ENCODE measurements around the gene OPRM1. TPM values are rescaled to one million over a fixed set of nuclear protein-coding genes. Genes with fewer than 3 reads are reported as not detected.

Gene OPRM1
- total and polyA plus RNA-seq, 2 of the 8 experiments (the other 6 are each of a cell fraction or from before 2014, with no cell fraction given), result not detected

DNA sequence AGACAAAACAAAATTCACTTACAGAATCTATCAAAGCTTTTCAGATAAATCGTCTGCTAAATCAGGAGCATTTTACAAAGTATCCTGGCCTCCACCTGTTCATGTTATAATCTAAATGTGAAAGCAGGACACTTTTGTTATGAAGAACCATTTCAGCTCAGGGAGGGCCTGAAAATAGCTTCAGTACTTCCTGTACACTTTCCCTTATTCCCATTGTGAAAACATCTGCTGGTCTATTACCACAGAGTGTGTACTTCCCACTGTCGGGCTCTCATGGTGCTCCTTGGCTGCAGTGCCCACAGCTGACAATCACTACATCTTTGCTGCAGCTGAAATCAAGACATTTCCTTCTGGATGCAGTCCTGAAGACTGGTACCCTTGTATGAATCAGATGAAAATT lies 128.1 kb downstream of the OPRM1 start:
- H3K14ac ChIP-seq (ENCODE audit: insufficient read length), result no peak overlapping the region
- no peak overlapping the region for H3K4ac ChIP-seq (replicated peaks; ENCODE audit: insufficient read length, low read depth, low read length)
- H3K23me2 ChIP-seq (ENCODE audit: low read depth, low read length), result no peaks in the 10 kb centered on the region
- no peaks in the 10 kb centered on the region for H3K4me1 ChIP-seq (replicated peaks in 1 of 4; ENCODE audit: control insufficient read depth in 3 of 4, insufficient read depth in 4 of 4, low read length in 3 of 4)
- no peak overlapping the region for H4K5ac ChIP-seq (ENCODE audit: insufficient read length, low read depth, low read length)
- no peak overlapping the region for H3K23ac ChIP-seq (ENCODE audit: insufficient read length)
- H3K4me2 ChIP-seq (ENCODE audit: insufficient read depth in 1 of 2, low read depth in 2 of 2, low read length in 2 of 2), result no peak overlapping the region
- no peaks in the 10 kb centered on the region for H3K79me1 ChIP-seq (ENCODE audit: low read depth, low read length)
- 95% methylated on average over 2 of the region's 2 CpGs; no CpG with 5 or more reads in 1 of the 2 experiments for WGBS, 2 experiments (ENCODE audit: extremely low coverage in 1 of 2, insufficient coverage in 1 of 2, insufficient read length in 1 of 2, insufficient replicate concordance in 2 of 2, low coverage in 1 of 2, low lambda C conversion rate in 2 of 2, missing lambda C conversion rate in 1 of 2)
- no peak overlapping the region for H3K18ac ChIP-seq (ENCODE audit: extremely low read depth, low read length)
- no peak overlapping the region for H3K27ac ChIP-seq (ENCODE audit: low read depth, low read length)
- no peaks in the 10 kb centered on the region for H4K20me1 ChIP-seq (replicated peaks in 1 of 2; ENCODE audit: control insufficient read depth in 1 of 2, insufficient read depth in 2 of 2, low read length in 2 of 2)
- no peak overlapping the region for H3K4me3 ChIP-seq (ENCODE audit: extremely low read depth in 1 of 4, insufficient read depth in 2 of 4, low read depth in 3 of 4, low read length in 4 of 4)
- no peak overlapping the region for H3K56ac ChIP-seq (replicated peaks; ENCODE audit: insufficient read length, low read depth, low read length)
- H3K9me3 ChIP-seq (ENCODE audit: insufficient read depth in 2 of 2, low read depth in 1 of 2, low read length in 1 of 2), result peaks cover 5 to 6% of the 10 kb centered on the region in 2 experiments; a peak in 3 of 4 replicates
- H2BK15ac ChIP-seq (ENCODE audit: low read length), result no peak overlapping the region
- no peak overlapping the region for H4K91ac ChIP-seq (replicated peaks; ENCODE audit: insufficient read length, low read length)
- no peak for DNase-seq (ENCODE audit: low read depth in 1 of 2, low spot score in 2 of 2)
- FAIRE-seq, result no peak
- peaks cover 0 to 1% (median 0%) of the 10 kb centered on the region in 4 experiments; a peak in 1 of 7 replicates for H3K27me3 ChIP-seq (replicated peaks in 1 of 4; ENCODE audit: control insufficient read depth in 3 of 4, extremely low read depth in 1 of 4, insufficient read depth in 3 of 4, low read length in 3 of 4)
- H2AK5ac ChIP-seq (ENCODE audit: low read depth, low read length), result no peak overlapping the region
- no peak overlapping the region for H2BK12ac ChIP-seq (ENCODE audit: low read depth, low read length)
- H3K36me3 ChIP-seq (ENCODE audit: control insufficient read depth in 2 of 4, insufficient read depth in 4 of 4, low read length in 3 of 4), result no peaks in the 10 kb centered on the region
- ChIA-PET POLR2A (ENCODE audit: partially characterized antibody) (no interaction called here), CTCF (ENCODE audit: partially characterized antibody) (interaction anchor here (0.6 to 2.0 kb wide), 8 partner anchors 8 to 70 kb away, joined by 3 to 6 read pairs (median 4); no protein-coding TSS in a partner anchor)
- no peak overlapping the region for H2BK5ac ChIP-seq (ENCODE audit: low read depth, low read length)
- no peak overlapping the region for H4K8ac ChIP-seq (ENCODE audit: extremely low read depth, insufficient read depth, low read length)
- no peak overlapping the region for H3K9ac ChIP-seq (replicated peaks in 1 of 4; ENCODE audit: extremely low read depth in 1 of 4, low read depth in 3 of 4, low read length in 3 of 4)
- H3K79me2 ChIP-seq (ENCODE audit: control insufficient read depth in 1 of 2, insufficient read depth in 2 of 2, low read length in 2 of 2), result no peaks in the 10 kb centered on the region
- H2BK120ac ChIP-seq (replicated peaks; ENCODE audit: low read depth, low read length), result no peak overlapping the region
- no peak overlapping the region for H2AFZ ChIP-seq (ENCODE audit: low read length)
- no peak overlapping the region for H2BK20ac ChIP-seq (ENCODE audit: low read length)

Data from H1 (cell line).